GM19463 (cell line): ENCODE data around the gene MPPED2.

ENCODE experiments used
- ATAC-seq: cut with Tn5 transposase; IDR thresholded peaks from one replicate; pipeline ENCODE4 v1.9.1; 2021; ENCODE audit warnings: mild to moderate bottlenecking, moderate library complexity; ENCODE audit not compliant: unreplicated experiment

MPPED2 gene

DNA sequence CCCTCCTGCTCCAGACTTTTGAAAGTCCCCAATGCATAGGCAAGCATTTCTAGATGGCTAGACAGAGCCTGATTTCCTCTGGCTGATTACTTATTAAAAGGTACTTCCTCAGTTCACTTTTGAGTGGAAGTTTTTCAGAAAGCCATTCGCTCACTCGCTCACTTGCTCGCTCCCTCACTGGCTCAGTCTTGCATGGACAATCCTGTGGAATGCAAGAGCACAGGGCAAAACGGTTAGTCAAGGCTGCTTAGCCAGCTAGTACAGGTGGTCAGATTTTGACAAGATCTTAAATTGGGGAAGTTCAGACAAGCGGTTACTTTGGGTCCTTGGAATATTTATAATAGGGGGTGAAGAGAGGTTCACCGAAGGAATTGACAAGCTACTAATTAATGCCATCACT, 162.3 kb downstream of the MPPED2 start:
- ATAC-seq, result no peak

DNA sequence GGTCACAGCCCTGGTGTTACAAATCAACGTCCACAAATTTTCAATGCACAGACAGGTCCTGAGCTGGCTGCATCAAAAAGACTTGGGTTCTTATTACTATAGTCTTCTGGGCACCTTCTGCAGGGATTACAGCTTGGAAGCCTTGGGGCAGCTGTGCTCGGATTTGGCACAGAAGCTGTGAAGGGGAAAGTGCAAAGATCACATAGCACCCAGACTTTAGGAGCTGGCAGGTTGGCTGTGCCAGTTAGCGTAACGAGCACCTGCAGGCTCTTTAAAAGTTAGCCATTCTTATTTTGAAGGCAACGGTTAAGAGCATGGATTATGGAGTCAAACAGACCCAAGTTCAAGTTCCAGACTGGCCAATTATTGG, 162.9 kb downstream of the MPPED2 start:
- no peak for ATAC-seq

DNA sequence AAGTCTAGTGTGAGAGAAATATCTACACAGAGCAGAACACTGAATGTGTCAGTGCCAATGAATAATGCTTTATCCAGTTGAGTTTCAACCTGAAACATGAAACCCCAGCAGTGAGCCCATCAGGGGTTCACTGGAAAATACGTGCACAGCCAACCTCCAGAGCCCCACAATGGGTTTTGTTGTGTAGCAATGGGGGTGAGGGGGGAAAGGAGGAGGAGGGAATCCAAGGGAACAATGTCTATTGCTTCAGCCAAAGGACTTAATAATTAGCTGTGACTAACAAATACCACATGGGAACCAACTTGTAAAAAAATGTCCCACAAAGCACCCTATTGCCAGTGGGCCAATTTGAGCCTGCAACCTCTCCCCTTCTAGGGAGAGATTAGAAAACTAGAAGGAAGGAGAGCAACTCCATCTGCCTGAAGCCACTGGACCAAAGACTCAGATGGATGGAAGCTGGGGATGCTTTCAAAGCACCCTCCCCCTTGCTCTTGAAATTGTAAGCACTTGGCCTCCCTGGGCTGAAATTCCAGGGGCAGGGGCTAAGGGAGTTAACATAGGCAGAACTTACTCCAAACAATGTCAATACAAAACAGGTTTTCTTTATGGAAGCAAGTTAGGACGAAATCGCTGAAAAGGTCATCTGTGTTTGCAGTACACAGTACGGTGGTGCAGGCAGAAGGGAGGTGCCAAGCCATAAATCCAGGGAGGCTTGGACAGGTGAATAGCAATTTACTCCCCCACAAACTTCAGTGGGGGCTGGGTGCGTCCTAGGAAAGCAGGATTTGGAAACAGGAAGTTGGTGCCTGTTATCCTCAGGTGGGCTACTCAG, 163.5 kb downstream of the MPPED2 start:
- no peak for ATAC-seq

DNA sequence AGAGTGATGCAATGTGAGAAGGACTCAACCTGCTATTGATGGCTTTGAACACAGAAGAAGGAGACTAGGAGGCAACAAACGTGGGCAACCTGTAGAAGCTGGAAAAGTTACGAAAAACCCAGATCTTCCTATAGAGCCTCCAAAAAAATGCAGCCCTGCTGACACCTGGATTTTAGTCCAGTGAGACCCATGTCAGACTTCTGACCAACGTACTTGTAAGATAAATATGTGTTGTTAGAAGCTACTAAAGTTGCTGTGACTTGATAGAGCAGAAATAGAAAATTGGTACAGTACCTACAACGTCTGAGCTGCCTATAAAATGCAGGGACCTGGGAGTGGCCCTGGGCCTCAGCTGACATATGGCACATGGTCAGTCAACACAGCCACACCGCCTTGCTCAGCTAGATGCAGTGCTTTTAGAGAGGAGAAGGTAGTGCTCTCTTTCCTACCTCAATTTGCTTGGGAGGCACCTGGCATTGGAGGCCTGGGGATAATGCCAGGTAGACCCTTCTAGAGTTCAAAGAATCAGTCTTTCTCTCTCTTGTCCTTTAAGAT, 165.8 kb downstream of the MPPED2 start:
- no peak for ATAC-seq

DNA sequence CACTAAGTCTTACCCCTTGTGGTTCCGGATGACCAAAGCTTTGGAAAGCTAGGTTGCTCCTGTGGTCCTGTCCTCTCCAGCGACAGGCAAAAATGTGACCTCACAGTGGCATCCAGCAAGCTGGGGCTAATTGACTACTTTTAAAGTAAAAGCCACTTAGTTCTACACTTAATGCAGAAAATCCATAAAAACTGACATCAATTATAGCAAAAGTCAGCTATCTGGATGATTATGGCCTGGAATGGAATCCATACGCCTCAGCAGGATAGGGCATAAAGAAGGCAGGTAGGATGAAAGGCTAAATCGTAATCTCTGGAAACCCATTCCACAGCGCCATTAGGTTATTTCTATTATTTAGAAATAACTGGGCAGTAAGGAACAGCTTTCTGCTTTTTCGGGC, 171.3 kb downstream of the MPPED2 start:
- ATAC-seq, result no peak

DNA sequence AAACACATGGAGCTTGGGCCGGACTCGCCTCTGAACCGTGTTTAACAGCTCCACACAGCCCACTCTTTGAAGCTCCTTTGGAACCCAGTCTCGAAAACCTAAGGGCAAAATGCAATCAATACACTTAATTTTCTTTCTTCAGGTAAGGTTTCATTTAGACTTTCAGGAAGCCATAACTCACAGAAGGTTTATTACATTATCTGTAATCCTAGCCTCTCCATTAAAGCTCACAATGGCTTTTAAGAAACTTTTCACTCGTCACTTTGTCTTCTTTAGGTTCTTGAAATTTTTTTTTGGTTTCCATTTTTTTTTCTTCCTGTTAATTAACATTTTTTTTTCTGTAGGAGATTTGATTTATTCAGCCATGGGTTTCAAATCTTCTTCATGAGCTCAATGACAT, 171.9 kb downstream of the MPPED2 start:
- no peak for ATAC-seq

DNA sequence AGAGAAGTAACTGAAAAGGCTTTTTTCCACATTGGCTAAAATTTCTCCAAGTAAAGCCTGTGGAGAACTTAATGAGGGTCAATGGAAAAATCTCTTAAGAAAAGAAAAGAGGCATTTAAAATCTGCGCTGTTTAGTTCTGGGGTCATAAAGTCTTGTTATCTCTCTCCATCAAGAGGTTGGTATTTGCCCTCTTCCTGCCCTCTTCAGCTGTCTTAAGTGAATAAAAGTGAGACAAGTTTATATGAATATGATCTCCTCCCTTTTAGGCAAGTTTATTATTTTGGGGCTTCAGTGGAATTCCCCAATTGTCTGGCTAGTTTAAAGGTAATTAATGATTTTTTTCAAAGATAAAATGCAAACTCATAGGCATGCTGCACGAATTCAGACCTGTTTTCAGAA, 173.6 kb downstream of the MPPED2 start:
- no peak for ATAC-seq

DNA sequence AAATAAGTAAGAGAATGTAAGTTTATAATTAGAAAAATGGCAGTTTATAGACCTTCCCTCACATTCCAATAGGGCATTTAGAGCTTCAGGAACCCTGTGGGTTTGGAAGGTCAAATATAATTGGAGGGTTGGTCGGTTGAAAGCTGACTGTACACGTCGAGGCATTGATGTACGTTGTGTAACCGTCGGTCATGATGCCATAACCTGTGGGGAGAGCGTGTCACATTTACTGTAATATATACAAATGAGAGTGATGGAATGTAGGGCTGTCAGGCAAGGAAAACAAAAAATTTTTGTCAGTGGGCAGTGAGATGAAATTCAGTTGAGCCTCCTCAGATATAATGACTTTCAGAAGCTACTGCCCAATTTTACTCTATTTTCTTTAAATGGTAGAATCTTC, 174.8 kb downstream of the MPPED2 start:
- ATAC-seq, result no peak

DNA sequence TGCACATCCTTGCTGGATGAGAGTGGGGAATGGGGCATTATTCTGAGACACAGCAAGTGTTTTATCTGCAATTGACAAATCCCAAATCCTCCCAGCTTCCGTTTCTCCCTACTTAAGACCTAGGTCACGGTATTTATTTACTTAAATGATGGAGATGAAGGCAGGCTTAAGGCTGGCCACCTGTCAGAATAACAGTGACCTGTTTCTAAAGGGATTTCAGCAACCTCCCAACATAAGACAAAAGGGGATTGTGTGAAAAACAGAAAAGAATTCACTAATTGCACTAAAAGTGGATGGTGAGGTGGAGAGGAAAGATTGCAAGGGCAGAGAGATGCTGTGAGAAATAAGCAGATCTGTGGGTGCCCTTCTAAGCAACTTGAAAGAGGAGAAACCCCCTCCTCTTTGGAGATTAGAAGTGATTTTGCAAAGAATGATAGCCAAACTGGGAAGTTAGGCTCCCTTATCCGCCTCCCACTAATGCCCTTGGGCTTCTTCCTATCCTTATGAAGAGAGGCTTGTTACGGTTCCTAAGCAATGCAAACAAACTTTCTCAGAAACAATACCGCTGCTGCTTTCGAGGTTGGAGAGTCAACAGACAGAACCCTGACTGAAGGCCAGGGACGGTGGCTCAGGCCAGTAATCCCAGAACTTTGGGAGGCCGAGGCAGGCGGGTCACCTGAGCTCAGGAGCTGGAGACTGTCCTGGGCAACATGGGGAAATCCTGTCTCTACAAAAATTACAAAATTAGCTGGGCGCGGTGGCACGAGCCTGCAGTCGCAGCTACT, 179.0 kb downstream of the MPPED2 start:
- ATAC-seq, result no peak

DNA sequence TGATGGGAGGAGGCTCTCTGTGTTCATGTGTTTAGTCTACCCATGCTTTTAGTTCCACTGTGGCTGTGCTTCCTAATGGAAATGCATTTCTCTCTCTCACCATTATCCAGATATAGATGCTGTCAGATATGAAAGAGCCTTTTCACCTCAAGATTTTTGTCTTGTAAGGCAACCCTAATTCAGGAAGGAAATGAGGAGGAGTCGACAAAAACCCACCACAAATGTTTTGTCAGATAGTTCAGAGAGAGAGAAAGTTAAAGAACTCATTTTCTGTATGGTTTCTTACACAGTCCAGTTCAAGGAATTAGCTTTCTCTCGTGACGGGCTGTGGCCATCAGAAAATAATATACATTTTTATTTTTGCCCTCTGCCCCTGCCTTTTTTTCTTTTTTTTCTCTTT, 180.8 kb downstream of the MPPED2 start:
- ATAC-seq, result no peak

DNA sequence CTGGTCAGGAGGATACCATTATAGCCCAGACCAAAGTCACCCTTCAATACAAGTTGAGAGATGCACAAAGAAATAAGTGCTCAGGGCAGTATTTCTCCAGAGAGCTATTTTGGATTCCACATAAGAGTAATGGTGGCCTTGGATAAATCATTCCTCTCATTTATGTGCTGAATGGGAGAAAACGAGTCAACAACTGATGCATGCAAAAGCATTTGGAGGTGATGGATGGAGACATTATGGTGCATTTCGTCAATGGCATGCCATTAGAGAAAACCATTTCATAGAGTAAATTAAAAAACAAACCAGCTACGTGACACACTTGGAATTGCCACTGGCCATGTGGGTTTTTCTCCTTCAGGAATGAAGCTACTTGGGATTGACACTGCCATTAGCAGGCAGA, 182.0 kb downstream of the MPPED2 start:
- ATAC-seq, result no peak

DNA sequence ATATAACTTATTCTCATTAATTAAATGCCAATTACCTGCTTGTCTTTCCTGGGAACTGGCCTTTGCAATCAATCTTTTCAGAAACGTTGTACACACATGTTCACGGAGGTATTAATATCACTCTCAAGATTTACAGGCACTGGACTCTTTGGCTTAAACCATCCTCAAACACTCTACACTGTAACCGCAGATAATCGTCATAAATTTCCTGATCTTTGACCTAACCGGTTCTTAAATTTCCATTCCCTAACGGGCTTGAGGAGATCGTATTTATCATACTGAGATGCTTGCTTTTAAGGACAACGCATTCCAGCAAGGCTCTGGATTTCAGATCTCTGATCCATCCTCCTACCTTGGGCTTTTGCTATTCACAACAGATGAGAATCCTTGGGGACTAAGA, 190.4 kb downstream of the MPPED2 start:
- ATAC-seq, result no peak

DNA sequence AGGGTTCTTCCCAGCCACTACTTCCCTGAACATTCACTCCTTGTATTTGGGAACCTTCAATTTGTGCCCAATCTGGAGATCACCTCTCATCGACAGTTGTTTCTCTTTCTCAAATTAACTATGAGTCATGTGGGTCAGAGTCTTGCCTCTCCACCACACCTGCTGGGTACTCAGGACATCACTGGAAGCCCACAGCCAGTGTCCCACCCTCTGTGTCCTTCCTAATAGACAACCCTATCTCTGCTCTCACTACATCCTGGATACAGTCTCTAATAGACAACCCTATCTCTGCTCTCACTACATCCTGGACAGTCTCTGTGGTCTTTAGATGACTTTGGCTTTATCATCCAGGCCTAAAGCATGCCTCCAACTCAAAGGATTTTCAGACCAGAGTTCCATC, 193.1 kb downstream of the MPPED2 start:
- ATAC-seq, result no peak

DNA sequence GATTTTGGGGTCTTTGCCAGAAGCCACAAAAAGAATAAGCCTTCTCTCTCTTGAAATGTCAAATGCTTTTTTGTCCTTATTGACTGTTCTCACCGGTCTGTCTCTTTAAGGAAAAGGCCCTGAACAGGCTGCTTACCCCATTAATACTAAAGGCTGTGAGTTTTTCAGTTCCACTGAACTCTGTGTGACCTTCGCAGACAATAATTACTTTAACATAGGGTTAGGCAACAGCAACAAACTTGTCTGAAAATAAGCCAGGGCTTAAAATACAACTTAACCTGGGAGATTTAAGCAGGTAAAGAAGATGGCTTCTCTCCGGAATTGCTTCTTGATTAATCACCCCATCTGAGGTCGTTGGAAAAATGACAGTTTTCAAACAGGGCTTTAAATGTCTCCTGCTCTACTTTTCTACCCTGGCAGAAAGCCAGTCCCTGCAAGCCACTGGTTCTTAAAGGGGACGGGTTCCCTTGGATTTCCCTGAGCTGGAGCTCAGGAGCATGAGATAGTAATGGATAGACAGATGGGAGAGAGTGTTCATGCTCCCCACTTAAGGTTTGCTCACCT, 193.8 kb downstream of the MPPED2 start:
- no peak for ATAC-seq

DNA sequence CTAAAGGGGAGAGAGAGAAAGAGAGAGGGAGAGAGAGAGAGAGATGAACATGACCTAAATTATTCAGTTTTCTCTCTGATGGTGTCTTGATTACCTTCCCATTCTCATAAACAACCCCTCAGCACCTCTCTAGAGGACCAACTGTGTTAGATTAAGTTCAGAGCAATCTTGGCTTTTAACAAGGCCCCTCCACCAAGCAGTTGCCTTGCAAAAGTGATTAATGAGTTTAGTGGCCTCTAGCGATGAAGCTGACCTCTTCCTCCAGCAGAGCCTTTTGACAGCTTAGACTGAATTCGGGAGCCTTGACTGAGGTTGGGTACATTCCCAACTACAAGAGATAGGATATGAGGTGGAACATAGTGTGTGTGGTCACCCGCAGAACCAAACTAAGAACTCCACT, 197.2 kb downstream of the MPPED2 start:
- ATAC-seq, result no peak

DNA sequence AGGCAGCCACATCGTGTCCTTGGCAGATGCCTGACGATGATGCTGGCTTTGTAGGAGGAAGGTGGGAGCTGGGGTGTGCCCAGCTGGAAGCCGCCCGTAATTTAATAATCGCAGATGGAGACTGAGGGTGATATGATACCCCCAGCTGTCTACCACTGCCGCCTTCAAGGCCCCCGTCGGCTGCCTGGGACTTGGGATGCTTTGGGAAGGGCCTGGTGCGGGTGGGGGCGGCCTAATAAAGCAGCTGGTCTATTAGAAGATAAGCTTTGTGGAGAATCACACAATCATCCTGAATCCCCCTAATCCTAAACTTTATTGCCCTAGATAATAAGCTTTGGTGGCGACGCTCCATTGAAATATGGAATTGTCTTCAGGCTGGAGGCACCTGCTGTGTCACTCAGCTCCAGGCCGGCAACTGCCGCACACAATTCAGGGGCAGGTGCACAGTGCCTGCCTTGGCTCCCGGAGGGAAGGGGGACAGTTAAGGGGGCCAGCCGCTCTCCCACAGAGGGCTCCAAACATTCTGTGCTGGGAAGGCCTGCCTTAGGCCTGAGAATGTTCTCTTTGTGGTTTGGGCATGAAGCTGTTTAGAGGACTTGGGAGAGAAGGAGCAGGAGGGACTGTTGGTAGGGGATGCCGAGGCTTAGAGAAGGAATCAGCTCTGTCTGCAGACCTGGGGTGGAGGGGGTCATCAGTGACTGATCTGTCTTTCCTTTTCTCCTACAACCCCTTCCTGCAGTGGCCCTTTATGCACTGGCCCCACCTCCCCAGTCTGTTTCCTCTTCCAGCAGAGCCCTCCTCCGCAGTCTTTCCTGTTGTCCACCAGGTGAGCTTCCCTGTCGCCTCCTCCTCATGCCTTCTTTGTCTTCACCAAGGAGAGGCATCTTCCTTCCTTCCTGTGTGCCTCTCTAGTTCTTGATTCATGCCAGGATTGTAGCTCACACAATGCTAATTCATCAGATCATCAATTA, 198.0 kb downstream of the MPPED2 start:
- no peak for ATAC-seq

DNA sequence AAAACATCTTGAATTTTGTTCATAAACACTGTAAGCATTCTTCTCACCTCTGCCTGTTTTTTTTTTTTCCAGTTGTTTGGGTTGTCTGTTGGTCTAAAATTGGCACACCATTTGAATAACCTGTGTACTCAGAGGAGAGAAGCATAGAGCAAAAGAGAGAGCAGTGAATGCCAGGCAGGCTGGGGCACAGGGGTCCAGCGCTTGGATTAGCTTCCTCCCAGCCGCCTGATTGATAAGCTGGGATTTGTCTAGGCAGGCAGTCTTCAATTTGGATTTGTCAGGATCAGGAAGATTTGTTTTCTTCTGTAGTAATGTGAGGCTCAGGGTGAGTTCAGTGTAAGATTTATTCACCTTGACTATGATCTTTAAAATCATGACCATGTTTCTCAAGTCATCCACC, 204.3 kb downstream of the MPPED2 start:
- no peak for ATAC-seq

DNA sequence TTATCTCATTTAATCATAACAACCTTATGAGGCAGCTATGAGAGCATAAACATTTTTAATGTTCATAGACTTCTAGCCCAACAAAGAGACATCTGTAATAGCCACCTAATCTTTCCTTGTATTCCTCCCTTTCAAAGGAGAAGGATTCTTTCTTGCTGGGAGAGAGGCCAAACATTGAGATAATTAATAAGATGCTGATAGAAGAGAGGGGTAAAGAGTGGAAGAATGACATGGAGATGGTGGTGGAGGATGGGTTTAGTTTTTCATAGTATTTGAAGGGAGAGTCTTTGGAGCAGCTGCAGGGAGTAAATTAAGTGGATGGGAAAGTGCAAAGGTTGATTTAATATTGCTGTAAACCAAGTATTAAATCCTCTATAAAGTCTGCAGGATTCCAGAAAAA, 205.3 kb downstream of the MPPED2 start:
- ATAC-seq, result no peak

DNA sequence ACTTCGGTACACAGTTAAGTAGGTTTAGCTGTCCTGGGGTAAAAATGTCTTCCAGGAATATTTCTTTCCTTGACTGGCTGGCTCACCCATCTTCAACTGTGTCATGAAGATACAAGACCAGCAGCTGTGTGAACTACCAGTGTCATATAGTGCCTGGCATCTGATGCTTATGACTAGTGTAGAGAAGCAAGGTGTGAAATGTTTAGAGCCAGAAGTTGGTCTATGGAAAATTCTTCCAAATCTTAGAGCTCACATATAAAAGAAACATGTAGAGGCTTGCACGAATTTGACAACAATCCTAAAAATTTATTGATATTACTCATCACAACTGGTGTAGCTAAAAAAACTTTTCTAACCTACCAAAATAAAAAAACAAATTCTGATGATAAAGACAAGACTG, 208.8 kb downstream of the MPPED2 start:
- no peak for ATAC-seq

DNA sequence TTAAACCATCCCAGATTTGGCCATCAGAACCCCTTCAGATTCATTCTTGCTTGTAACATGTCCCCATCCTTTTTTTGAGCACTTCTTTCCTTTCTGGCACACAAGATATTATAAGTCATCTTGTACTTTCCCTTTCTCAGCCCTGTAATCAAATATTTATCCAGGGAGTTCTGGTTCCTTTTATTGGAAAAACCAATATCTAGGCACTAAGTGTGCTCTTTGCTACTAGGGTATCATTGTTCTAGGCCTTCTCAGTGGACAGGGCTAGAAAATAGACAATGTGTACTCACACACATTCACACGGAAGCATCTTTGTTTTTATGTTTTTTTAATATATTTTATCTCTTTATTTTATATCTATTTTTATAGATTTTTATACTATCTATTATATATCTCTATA, 216.0 kb downstream of the MPPED2 start:
- ATAC-seq, result no peak

DNA sequence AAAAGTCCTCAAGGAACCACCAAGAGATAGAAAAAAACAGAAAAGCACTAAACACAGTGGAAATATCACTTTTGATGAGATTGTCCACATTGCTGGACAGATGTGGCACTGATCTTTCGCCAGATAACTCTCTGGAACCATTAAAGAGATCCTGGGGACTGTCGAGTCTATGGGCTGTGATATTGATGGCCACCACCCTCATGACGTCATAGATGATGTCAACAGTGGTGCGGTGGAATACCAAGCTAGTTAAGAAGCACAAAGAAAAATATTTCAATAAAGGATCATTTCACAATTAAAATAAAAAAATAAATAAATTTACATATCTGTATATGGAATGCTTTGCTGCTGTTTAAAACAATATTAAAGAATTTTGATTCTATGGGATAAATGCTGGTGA, 217.8 kb downstream of the MPPED2 start:
- ATAC-seq, result no peak
